Measurements from ENCODE around the gene PDE11A.

- no peak for TF ChIP-seq CTCF (IDR thresholded peaks at IDR 0.05)
- TF ChIP-seq POLR2A (IDR thresholded peaks at IDR 0.05; ENCODE audit: low read length): no peak
- TF ChIP-seq GATA3 (IDR thresholded peaks at IDR 0.05; ENCODE audit: borderline replicate concordance): no peak
- no peak for TF ChIP-seq BHLHE40 (IDR thresholded peaks at IDR 0.05; ENCODE audit: low read depth, low read length)
- TF ChIP-seq TP53 (CRISPR knock-in tag; IDR thresholded peaks at IDR 0.05): no peak
- TF ChIP-seq FOXS1 (CRISPR knock-in tag; IDR thresholded peaks at IDR 0.05): no peak
- TF ChIP-seq JUNB (IDR thresholded peaks at IDR 0.05): no peak
- no peak for TF ChIP-seq PHF8 (IDR thresholded peaks at IDR 0.05; ENCODE audit: borderline replicate concordance, low read depth)
- TF ChIP-seq CHD2 (IDR thresholded peaks at IDR 0.05; ENCODE audit: low read length, partially characterized antibody): no peak
- TF ChIP-seq SREBF2 (IDR thresholded peaks at IDR 0.05): no peak
- TF ChIP-seq NR3C1 (IDR thresholded peaks at IDR 0.05): no peak
- TF ChIP-seq CEBPB (IDR thresholded peaks at IDR 0.05): no peak
Measured at GRCh38 chr2:177735318-177735803, 337.2 kb downstream of the PDE11A start.

Measured in A549 (cell line).